D721Med (cell line): Measurements from ENCODE around the gene PTPRT.

Experiments
- DNase-seq: peaks from one replicate; pipeline ENCODE4 v3.0.0; 2011; ENCODE audit warnings: low spot score; ENCODE audit not compliant: insufficient read length
- FAIRE-seq: peaks from 2 replicates; lab custom pipeline; 2011; peaks lifted over from hg19 to GRCh38; lab: Jason Lieb, UNC
- TF ChIP-seq, protein P1 (sequence below): IDR thresholded peaks from 2 replicates; pipeline ENCODE4 v1.5.1; 2012; ENCODE audit warnings: mild to moderate bottlenecking, control low read depth; ENCODE audit not compliant: insufficient read depth; ENCODE audit errors: missing control alignments

The PTPRT gene

DNA sequence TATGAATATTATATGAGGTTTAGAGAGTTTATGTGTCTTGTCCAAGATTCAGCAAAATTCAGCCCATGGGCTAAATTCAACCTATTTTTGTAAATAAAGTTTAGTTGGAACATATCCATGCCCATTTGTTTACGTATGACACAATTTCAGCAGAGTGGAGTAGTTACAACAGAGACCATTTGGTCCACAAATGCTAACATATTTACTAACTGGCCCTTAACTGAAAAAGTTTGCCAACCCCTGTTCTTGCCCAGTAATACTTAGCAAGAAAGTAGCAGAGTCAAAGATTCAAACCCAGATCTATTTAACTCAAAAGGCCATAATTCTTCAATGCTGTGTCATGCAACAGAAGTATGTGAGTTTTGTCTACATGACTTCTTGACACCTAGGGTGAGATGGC lies 561.0 kb downstream of the PTPRT start:
- no peak for DNase-seq
- FAIRE-seq = no peak
- TF ChIP-seq, protein P1, sequence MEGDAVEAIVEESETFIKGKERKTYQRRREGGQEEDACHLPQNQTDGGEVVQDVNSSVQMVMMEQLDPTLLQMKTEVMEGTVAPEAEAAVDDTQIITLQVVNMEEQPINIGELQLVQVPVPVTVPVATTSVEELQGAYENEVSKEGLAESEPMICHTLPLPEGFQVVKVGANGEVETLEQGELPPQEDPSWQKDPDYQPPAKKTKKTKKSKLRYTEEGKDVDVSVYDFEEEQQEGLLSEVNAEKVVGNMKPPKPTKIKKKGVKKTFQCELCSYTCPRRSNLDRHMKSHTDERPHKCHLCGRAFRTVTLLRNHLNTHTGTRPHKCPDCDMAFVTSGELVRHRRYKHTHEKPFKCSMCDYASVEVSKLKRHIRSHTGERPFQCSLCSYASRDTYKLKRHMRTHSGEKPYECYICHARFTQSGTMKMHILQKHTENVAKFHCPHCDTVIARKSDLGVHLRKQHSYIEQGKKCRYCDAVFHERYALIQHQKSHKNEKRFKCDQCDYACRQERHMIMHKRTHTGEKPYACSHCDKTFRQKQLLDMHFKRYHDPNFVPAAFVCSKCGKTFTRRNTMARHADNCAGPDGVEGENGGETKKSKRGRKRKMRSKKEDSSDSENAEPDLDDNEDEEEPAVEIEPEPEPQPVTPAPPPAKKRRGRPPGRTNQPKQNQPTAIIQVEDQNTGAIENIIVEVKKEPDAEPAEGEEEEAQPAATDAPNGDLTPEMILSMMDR = no peak

DNA sequence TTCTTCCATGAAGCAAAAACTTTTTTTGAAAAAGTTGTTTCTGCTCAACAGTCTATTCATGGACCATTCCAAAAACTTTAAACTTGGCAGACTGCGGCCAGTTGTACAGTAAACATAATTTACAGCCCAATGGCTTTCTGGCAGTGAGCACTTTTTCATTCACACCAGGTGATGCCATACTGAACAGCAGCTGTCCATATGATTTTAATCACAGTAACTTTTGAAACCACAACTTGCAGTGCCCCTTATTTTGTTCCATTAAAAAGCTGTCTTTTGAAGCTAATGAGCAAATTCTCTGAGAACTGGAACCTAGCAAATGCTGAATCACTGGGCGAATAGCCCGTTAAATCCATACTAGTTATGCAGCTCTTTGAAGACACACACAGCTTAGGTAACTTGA lies 576.6 kb downstream of the PTPRT start:
- TF ChIP-seq, protein P1 = no peak
- DNase-seq = no peak
- no peak for FAIRE-seq

DNA sequence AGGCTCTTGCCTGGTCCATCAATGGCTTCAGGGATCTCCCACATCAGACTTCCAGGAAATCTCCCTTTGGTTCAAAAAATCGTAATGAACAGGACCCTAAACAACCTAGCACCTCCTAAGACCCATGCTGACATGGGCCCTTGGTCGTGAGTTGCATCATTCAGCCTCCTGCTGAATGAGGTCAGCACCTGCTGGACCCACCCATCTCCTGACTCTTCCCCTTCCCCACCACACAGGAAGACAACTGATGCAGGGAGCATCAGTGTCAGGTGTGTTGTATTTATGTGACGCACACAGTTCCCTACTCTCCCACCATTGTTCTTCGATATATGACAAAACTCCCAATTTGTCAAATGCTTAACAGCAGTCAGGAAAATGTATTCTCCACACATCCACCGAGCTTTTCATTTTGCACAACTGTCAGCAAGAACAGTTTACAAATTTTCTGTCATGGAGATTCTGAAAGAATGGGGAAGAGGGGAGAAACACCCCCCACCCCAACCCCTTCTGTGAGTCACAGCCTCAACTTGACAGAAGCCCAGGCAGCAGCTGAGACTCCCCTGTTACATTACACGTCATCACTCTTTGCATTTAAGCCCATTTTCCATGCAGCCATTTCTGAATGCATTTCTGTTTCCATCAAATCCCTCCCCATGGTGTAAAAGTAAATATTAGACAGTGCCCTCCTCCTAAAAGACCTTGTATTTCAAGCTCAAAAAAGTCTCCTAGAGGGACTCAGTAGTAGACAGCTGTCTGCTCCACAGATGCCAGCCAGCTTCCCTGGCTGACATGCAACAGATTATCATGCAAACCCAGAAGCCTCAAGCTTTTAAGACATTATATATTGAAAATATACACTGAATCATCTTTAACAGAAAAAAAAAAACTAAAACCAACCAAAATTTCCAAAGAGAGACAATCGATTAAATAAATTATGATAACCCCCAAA lies 577.5 kb downstream of the PTPRT start:
- FAIRE-seq (no peak), DNase-seq (no peak)
- TF ChIP-seq, protein P1 = no peak

DNA sequence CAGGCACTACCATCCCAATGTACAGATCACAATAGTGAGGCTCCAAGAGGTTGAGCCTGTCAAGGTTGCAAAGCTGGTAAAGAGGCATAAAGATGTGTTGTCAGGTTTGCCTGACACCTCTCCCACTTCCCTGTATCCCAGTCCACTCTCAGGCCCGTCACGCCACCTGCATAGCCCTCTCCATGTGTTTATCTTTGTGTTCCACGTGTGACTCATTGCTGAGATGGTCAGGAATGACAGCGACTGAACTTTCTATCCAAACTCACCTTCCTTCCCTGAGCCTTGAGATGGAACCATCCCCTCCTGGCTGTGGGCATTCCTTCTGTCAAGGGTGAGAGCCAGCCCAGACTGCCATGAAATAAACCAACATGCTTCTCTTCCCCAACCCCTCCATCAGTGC lies 578.3 kb downstream of the PTPRT start:
- FAIRE-seq (no peak), DNase-seq (no peak)

DNA sequence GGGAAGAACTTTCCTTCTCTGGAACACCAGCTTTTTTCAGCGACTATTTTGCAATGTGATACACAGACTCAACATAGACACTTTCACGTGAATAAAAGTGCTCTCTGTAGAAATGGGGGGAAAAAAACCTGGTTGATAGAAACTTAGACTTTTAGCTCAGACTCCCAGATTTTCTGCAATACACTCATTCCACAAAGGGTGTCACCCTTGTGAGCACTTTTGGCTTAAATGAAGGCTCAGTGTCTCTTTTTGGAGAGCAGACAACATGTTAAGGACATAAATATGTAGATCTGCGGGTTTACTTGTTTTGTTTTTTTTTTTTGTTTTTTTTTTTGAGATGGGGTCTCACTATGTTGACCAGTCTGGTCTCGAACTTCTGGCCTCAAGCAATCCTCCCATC lies 579.6 kb downstream of the PTPRT start:
- TF ChIP-seq, protein P1 = no peak
- DNase-seq (no peak), FAIRE-seq (no peak)

More for the DNA sequence above, 578.3 kb downstream of the PTPRT start:
- TF ChIP-seq, protein P1 = no peak

DNA sequence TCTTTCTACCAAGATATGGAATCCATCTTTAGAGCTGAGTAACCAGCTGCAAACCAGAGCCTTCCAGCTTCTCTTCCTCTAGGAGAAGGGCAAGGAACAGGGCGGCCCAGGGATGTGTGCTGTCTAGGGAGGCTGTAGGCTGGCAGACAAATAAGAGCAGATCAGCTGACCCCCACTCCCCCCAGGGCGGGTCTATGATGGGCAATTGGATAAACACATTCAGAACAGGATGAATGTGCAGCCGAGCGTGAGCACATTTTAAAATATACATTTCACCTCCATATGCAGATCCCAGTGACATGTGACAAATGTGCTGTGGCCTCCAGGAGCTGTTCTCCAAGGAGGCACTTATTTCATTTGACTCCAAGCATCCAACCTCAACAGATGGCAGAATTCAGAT lies 580.1 kb downstream of the PTPRT start:
- DNase-seq (no peak), FAIRE-seq (no peak)
- TF ChIP-seq, protein P1 = no peak
